GM11168 (cell line): ENCODE measurements around the gene ARMH2.
"Not testable (repeated sequence)": the region's sequence is repeated elsewhere in the genome, so short reads cannot be mapped to it uniquely, and the experiment has no call there.

Source experiments
- in situ Hi-C: fragments of 300-500 bp; cut with MboI; formaldehyde crosslinking; loops from one replicate; pipeline ENCODE4 v1.12.0; 2022; ENCODE audit warnings: low sequenced_read_pairs; ENCODE audit not compliant: unreplicated experiment

The ARMH2 gene

DNA sequence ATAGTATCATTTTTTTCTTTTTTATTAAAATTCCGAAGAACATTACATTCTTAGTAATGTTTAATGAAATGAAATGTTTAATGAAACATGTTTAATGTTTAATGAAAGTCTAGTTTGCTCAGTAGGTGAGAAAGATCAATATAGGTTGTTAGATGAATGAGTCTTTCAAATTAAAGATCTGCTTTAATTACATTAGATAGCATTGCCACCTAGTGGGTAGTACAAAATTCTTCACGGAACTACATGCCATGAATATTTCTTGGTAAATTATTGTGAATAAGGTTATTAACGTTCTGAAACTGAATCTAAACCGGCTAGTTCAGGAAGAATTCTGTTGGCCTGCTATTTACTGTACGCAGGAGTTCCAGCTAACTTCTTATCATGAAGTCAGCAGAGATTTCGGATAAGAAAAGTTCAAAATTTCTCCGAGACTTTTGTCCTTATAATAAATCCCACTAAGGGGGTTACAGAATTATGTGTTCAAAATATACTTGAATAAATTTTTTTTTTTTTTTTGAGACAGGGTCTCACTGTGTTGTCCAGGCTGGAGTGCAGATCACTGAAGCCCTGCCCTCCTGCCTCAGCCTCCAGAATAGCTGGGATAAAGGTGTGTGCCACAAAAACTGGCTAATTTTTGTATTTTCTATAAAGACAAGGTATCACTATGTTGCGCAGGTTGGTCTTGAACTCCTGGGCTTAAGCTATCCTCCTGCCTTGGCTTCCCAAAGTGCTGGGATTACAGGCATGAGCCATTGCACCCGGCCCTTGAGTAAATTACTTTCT, 31.8 kb downstream of the ARMH2 start:
- in situ Hi-C loops, result loop anchor here (10.0 kb wide), 1 partner anchor 182 kb away; no protein-coding TSS in a partner anchor

DNA sequence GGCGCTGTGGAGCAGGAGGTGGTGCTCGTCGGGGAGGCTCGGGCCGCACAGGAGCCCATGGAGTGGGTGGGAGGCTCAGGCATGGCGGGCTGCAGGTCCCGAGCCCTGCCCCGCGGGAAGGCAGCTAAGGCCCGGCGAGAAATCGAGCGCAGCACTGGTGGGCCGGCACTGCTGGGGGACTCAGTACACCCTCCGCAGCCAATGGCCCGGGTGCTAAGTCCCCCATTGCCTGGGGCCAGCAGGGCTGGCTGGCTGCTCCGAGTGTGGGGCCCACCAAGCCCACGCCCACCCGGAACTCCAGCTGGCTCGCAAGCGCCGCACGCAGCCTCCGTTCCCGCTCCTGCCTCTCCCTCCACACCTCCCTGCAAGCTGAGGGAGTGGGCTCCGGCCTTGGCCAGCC, 32.7 kb downstream of the ARMH2 start:
- in situ Hi-C loops, result loop anchor here (10.0 kb wide), 1 partner anchor 181 kb away; no protein-coding TSS in a partner anchor

DNA sequence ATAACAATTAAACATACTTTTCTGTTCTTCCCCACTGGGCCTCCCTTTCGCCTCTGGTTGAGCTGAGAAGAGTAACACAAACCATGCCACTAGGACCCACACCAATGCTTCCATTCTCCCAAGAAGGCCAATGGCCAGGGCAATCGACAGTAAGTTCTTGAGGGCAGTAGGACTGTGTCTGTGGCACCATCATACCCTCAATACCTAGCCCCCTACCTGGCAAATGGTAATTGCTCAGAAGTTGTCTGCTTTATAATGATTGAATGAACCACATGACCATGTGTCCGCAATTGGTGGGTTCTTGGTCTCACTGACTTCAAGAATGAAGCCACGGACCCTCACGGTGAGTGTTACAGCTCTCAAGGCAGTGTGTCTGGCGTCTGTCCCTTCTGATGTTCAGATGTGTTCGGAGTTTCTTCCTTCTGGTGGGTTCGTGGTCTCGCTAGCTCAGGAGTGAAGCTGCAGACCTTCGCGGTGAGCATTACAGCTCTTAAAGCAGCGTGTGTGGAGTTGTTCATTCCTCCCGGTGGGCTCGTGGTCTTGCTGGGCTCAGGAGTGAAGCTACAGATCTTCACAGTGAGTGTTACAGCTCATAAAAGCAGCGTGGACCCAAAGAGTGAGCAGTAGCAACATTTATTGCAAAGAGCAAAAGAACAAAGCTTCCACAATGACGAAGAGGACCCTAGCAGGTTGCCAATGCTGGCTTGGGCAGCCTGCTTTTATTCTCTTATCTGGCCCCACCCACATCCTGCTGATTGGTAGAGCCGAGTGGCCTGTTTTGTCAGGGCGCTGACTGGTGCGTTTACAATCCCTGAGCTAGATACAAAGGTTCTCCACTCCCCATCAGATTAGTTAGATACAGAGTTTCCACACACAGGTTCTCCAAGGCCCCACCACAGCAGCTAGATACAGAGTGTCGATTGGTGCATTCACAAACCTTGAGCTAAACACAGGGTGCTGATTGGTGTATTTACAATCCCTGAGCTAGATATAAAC, 33.6 kb downstream of the ARMH2 start:
- in situ Hi-C loops, result loop anchor here (10.0 kb wide), 1 partner anchor 180 kb away; no protein-coding TSS in a partner anchor

DNA sequence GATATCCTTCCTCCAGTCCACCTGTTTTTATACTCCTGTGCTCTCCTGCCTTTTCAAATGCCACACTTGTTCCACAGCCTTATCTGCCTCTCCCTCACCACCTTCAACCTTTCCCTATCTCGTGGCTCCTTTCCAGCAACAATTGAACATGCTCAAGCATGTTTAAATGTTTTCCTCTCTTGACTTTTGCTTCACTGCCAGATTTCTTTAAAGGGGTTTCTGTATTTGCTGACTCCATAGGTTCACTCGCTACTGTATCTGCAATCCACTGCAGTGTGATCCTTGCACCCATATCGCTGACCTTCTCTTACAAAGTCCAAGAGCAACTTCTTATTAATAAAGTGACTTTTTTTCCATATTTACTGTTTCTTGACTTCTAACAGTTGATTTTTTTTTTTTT, 35.1 kb downstream of the ARMH2 start:
- in situ Hi-C loops, result loop anchor here (10.0 kb wide), 1 partner anchor 179 kb away; no protein-coding TSS in a partner anchor

DNA sequence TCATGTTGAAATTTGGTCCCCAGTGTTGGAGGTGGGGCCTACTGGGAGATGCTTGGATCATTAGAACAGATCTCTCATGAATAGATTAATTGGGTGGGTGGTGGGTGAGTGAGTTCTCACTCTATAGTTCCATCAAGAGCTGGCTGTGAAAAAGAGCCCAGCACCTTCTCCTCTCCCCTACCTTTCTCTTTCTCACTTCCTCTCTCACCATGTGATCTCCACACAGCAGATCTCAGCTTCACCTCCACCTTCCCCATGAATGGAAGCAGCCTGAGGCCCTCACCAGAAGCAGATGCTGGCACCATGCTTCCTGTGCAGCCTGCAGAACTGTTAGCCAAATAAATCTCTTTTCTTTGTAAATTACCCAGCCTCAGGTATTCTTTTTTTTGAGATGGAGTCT, 36.9 kb downstream of the ARMH2 start:
- in situ Hi-C loops, result loop anchor here (10.0 kb wide), 1 partner anchor 177 kb away; no protein-coding TSS in a partner anchor

DNA sequence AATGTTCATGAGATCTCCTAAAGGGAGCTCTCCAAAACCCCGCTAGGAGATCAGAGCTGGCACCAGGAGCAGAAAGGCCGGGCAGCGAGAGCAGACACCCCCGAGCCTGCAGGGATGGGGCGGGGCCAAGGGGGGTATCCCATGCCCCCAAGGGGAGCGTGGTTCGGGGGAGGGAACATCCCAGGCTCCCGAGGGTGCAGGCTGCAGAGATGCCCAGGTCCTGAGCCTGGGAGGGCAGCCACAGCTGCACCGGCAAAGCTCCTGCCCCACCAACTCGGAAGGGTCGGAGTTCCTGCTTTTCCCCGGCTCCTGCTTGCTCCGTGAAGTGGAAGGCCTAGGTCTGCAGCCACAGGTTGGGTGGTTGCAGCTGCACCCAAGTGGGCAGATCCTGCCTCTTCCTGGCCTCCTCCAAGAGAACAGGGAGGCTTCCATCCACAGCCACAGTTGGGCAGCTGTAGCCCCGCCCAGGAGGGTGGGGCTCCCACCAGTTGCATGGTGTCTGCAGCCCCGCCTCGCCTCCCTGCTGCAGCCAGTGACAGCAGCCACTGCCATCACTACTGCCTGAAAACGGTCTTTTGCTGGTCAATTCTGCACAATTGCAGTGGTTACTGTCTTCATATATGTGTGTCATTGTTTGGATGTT, 37.4 kb downstream of the ARMH2 start:
- in situ Hi-C loops, result loop anchor here (10.0 kb wide), 1 partner anchor 177 kb away; no protein-coding TSS in a partner anchor

DNA sequence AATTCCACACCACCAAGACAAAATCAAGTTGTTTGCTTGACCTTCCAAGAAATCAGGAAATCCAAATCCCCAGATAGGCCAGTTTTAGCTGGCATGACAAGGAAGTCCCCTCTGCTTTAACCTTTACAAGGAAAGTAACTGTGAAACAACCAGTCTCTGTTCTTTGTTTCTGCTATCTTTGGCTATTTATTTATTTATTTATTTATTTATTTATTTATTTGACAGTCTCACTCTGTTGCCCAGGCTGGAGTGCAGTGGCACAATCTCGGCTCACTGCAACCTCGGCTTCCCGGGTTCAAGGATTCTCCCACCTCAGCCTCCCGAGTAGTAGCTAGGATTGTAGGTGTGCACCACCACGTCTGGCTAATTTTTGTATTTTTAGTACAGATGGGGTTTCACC, 38.5 kb downstream of the ARMH2 start:
- in situ Hi-C loops, result loop anchor here (10.0 kb wide), 1 partner anchor 175 kb away; no protein-coding TSS in a partner anchor

DNA sequence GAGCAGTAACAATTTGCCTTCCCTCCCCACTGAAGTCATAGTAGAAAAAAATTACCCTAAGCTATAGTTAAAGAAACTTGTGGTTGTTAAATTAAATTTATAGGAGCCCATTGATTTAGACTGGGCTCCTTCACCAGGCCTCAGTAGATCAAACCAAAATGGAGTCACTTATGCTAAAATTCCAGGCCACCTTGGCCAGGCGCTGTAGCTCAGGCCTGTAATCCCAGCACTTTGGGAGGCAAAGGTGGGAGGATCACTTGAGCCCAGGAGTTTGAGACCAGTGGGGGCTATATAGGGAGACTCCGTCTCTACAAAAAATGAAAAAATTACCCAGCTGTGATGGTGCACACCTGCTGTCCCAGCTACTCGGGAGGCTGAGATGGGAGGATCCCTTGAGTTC, 39.0 kb downstream of the ARMH2 start:
- in situ Hi-C loops, result loop anchor here (10.0 kb wide), 1 partner anchor 175 kb away; no protein-coding TSS in a partner anchor

DNA sequence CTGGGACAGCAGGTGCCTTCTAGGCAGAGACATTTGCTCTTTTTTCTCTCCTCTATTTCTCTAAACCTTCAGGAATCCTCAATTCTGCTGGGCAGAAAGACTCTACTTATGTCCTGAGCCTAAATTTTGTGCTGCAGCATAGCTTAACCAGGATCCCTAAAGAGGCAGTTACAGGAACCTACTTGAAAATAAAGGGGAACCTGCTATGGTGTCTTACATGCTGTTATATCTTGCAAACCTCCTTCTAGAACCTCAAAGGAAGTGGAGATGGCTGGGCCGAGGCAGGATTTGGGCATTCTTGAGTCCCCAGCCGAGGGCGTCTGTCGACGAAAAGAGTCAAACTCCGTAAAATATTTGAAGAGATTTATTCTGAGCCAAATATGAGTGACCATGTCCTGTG, 41.1 kb downstream of the ARMH2 start:
- in situ Hi-C loops, result no loop called here

DNA sequence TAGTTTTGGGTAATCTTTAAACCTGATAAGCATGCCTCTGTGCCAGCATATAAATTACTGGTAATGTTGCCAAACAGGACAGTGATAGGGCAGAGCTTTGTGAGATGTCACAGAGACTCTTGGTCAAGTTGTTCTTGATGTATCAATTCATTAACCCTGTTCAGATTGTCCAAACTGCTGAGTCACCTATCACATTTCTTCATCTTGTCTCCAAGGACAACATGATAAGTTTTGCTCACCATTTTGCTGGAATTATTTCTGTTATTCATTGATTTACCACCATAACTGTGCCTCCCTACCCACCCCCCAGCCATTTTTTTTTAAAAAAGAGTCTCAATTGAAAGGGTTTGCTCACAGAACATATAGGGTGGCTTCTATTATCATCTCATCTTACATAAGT, 43.4 kb downstream of the ARMH2 start:
- in situ Hi-C loops, result no loop called here

DNA sequence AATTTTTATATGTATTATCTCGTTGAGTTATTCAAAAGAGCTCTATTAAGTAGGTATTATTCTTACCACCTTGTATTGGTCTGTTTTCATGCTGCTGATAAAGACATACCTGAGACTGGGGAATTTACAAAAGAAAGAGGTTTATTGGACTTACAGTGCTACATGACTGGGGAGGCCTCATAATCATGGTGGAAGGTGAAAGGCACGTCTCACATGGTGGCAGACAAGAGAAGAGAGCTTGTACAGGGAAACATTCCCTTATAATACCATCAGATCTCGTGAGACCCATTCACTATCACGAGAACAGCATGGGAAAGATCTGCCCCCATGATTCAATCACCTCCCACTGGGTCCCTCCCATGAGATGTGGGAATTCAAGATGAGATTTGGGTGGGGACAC, 44.3 kb downstream of the ARMH2 start:
- in situ Hi-C loops, result not testable (repeated sequence)

DNA sequence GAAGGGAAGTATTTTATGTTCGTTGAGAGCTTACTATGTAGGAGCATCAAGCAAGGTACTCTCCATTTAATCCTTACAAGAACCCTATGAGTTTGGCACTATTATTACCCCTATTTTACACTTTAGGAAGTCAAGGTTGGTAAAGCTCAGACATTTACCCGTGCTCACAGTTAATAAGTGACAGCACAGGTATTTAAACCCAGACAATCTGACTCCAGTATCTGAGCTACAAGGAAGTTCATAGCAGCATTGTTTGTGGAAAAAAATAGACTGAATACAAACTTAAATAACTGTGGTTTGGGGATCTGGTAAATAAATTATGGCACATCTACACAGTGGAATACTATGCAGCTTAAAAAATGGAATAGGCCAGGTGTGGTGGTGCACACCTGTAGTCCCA, 45.2 kb downstream of the ARMH2 start:
- in situ Hi-C loops, result no loop called here

DNA sequence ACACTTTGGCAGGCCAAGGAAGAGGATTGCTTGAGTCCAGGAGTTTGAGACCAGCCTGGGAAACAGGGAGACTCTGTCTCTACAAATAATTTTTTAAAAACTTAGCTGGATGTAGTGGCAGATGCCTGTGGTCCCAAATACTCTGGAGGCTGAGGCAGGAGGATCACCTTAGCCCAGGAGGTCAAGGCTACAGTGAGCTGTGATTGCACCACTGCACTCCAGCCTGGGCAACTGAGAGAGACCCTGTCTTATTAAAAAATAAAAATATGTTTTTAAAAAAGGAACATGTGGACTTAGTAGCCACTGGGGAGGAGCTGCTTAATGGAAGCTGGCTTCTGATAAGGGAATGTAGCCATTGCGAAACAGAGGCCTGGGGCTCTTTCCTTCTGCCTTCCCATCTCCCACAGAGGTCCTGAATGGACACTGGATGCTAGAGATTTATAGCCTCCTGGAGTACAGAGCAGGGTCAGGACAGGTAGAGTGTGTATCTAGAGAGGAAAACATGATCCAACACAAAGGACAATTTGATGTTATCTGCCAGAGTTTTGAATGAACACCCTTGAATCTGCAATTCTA, 45.7 kb downstream of the ARMH2 start:
- in situ Hi-C loops, result no loop called here

DNA sequence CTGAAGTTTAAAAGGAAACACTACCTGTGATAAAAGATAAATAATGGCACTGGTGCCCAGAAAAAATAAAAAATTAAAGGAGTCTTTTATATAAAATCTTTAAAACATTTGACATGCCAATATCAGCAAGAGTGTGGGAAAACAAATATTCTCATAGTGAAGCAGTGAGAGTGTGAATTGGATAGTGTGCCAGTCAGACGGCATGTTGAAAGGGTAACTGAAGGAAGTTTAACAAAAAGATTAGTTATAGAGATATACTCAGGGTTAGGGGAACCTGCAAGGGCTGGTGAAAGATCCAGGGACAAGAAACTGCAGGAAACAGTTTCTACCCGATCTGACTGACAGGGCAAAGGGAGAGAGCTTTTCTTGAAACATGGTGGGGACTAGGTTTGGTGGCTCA, 46.2 kb downstream of the ARMH2 start:
- in situ Hi-C loops, result no loop called here

DNA sequence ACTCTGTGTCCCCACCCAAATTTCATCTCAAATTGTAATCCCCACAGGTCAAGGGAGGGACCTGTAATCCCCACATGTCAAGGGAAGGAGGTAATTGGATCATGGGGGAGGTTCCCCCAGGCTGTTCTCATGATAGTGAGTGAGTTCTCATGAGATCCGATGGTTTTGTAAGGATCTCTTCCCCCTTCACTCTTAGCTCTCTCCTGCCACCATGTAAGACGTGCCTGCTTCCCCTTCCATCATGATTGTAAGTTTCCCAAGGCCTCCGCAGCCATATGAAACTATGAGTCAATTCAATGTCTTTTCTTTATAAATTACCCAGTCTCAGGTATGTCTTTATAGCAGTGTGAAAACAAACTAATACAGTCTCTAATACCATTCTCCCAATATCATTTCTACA, 47.8 kb downstream of the ARMH2 start:
- in situ Hi-C loops, result not testable (repeated sequence)

DNA sequence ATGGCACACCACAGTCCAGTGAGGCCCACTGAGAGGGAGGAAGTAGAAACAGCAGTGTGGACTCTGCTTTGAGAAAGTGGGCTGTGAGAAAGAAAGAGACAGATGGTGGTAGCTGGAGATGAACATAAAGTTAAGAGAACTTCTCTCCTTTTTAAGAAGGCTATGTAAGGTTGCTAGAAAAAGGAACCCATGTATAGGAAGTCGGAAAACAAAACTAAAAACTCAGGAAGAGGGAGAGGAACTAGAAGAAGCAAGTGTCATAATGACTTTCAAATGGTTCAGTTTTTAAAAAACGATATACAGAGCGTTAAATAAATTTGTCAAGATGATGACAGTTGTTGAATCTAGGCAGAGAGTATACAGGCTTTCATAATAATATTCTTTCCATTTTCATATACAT, 49.4 kb downstream of the ARMH2 start:
- in situ Hi-C loops, result no loop called here
